ENCODE measurements around the gene DLGAP1.

The DLGAP1 gene

DNA sequence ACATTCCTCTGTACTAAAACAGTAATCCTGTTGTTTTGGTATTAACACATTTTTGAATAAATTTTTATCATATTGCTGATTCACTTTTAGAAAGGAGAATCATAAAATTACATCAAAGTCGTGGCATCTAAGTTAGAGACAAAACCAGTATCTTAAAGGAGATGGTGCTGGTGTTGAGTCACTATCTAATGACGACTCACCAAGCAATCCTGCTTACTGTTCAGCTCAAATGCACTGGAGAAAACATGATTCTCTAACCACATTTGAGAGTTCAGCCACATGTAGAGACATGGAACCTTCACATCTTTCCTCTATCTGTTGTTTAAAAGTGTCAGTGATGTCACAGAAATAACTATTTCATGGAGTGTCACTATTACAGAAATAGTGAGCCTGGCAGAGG lies 531.4 kb downstream of the DLGAP1 start:
- no peak for DNase-seq

DNA sequence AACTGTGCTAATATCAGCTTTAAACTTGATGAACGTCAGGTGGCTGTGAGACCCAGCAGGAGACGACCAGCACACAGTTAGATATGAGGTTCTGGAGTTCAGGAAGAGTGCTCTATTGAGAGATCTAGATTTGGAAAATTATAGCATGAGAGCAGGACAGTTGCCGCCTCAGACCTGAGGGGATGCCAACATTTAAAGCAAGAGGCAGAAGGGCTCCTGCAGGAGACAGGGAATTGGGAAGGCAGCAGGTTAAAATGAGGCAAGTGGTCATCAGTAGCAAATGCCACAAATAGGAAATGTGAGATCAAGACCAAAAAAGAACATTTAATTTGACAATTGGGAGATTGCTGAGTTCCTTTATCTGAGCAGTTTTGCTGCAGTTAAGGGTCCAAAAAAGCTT lies 533.3 kb downstream of the DLGAP1 start:
- no peak for DNase-seq

- no peak for DNase-seq
Measured at GRCh38 chr18:3920832-3921231, 534.3 kb downstream of the DLGAP1 start.

DNA sequence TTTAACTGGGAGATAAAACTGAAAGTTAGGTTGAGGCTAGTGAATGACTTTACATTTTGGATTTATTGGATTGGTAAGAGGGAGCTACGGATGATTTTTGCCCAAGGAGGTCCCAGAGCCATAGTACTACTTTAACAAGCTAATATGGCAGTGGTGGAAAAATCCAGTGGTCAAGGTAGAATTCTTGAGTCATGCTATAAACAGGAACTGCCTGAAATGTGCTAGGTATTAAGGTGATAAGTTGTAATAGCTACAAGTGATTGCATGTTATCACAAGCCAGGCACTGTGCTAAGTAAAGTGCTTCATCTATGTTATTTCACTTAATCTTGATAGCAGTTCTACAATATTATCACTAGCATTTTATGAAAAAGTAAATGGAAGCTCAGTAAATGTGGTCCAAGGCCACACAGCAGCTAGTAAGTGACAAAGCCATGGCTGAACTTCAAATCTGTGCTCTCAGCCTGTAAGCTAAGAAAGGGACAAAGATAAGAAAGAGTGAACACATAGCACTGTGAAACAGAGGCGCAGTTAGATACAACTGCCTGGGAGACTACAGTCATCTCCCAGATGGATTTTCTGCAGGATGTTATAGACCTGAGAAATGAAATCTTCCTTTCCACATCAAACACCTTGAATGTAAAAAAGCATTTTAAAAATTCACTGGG lies 535.6 kb downstream of the DLGAP1 start:
- no peak for DNase-seq

DNA sequence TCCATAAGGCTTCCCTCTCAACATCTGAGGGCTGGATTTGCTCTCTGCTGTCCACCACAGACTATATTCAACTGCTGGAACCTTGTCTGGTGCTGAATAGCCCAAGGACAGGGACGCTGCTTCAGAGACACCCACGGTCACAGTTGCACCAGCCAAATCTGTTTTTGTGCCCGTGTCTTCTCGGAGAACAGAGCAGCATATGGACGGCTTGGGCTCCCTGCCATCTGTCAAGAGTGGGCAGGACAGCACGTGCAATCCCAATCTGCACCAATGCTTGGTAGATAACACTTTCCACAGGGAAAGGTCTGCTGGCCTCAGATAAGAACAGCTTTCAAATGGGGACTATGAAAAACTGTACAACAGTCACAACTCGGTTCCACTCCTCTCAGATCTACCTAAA lies 539.0 kb downstream of the DLGAP1 start:
- DNase-seq, result no peak

DNA sequence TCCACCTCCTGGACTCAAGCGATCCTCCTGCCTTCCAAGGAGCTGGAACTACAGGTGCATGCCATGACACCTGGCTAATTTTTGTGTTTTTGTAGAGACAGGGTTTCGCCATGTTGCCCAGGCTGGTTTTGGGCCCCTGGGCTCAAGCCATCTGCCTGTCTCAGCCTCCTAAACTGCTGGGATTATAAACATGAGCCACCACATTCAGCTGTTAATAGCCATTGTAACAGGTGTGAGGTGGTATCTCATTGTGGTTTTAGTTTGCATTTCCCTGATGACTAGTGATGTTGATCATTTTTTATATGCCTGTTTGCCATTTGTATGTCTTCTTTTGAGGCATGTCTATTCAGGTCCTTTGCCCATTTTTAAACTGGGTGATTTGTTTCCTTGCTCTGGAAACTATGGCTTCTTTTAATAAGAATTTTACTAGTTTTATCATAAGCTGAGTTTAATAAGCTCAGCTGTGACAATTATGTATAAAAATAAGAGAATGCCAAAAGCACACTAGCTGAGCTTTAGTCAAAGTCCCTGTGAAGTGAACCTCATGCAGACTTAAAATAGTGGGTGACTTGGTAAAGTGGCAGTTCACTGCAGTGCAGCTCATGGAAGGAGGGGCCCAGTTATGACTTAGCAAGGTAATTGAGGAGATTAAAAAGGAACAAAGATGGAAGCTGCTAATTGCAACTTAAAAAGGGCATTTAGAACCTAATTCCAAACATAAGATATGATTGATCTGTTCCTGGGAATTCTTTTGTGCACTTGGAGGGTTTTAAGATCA lies 540.1 kb downstream of the DLGAP1 start:
- no peak for DNase-seq

GRCh38 chr18:3914109-3914508 lies 541.0 kb downstream of the DLGAP1 start:
- no peak for DNase-seq

- DNase-seq, result no peak
Measured at GRCh38 chr18:3912705-3913104, 542.4 kb downstream of the DLGAP1 start.

GRCh38 chr18:3911413-3911812 lies 543.7 kb downstream of the DLGAP1 start:
- DNase-seq, result no peak

DNA sequence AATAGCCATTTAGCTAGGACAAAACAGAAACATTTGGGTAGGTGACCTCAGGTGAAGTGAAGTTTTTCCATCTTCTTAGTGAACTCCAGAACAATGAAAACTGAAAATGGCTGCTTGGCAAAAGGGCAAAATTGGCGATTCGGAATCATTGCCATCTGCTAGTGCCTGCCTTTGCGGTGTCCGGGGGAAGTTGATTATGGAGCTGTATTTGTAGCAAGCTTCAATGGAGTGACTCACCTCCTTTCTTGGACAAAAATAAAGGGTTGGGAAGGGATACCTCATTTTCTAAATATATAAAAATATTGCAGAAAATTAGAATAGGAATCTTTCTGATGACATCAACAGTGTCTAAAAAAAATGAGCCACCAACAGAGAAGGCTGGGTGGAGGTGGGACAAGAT lies 544.6 kb downstream of the DLGAP1 start:
- no peak for DNase-seq

DNA sequence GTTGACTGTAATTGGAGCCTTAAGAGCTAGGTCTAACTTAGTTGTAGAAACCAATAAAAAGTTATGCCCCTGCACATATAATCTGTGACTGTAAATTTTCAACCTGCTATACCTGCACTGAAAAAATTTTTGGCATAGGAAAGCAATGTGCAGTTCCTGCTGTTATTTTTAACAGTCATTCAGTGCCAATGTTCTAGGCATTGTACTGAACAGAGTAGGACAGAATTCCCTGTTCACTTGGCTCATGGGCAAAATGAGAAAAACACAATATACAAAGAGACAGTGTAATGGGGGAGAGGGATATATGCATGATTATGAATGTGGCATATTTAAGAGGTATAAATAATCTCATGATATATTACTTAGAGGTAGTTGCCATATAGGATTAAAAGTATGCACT lies 547.2 kb downstream of the DLGAP1 start:
- no peak for DNase-seq

DNA sequence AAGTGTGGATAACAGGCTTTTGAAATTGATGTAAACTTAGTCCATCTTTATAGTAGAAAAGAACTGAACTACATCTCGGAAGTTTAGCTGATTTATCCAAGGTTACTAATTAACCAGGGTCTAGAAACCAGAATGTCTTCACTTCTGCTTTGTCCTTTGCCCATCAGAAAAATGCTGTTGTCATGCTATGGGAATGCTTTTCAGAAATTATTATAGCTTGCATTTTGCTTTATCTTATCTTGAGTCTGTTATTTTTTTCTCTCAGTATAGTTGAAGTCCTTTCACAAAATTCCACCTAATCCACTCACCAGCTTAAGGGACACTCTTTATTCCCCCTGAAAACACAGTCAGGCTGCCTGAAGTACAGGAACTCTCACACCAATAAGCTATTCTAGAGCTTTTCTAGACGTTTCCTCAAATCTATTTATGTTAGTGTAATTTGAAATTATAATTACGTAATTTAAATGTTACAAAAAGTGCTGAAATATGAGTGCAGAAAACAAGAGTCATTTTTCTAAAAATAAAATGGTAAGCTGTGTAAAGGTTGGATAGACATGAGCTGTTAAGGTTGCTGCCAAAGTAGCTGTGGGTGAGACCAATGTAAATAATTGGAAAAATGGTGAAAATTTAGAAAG lies 548.9 kb downstream of the DLGAP1 start:
- no peak for DNase-seq

DNA sequence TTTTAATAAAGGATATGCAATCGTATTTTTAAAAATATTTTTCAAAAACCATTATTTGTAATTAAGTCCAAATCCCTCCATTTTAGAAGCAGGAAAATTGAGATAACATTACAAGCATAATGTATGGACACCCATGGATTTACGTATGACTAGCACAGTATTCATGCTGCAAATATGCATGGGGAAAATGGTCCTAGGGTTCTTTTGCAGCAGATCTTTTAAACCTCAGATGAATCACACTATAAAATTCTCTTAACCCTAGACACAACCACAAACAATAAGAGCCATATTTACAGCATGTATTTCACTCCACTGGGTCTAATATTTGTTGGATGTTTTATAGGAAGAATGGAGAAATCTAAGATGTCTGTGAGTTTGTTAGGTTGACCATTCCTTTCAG lies 551.8 kb downstream of the DLGAP1 start:
- no peak for DNase-seq

GRCh38 chr18:3902676-3903075 lies 552.4 kb downstream of the DLGAP1 start:
- no peak for DNase-seq

- DNase-seq, result no peak
Measured at GRCh38 chr18:3901811-3902210, 553.3 kb downstream of the DLGAP1 start.

DNA sequence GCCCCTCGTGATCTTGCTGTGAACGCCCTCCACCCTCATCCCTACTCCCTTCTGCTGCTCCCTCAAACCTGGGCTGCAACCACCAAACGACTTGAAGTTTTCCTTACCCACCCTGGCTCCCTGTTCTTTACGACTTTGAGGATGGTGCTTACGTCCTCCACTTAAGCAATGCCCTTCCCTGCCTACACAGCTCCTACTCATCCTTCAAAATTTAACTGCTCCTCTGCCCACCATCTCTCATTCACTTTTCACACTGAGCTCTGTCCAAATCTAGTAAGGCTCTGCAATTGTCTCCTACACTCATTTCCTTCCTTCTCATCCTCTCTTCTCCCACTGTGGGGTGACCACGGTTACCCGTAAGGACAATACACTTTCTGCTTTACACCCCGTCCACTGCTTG lies 554.1 kb downstream of the DLGAP1 start:
- no peak for DNase-seq

GRCh38 chr18:3900327-3900726 lies 554.8 kb downstream of the DLGAP1 start:
- no peak for DNase-seq

GRCh38 chr18:3898861-3899613 lies 556.1 kb downstream of the DLGAP1 start:
- no peak for DNase-seq

- DNase-seq, result no peak
Measured at GRCh38 chr18:3892152-3892551, 563.0 kb downstream of the DLGAP1 start.

- no peak for DNase-seq
Measured at GRCh38 chr18:3891245-3891644, 563.9 kb downstream of the DLGAP1 start.

GRCh38 chr18:3889803-3890202 lies 565.3 kb downstream of the DLGAP1 start:
- DNase-seq, result no peak

DNA sequence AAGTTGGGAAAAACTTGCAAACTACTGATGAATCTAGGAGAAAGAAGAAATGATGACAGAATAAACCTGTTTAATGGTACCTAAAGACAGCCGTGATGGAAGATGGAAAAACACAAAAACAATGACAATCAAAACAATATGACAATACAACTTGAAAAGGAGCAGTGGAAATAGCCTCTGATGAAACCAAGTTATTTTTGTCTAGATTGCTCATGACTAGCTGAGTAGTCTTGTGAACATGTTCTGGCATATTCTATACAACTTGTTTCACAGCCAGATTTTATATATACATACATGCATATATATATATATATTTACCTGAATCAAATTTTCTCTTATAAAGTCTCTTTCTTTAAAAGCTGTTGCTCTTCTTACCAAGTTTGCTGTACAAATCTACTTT lies 566.0 kb downstream of the DLGAP1 start:
- no peak for DNase-seq

- no peak for DNase-seq
Measured at GRCh38 chr18:3886575-3887322, 568.4 kb downstream of the DLGAP1 start.

Data from effector CD4-positive, alpha-beta T cell (primary cell).